GM12891 (cell line): Measurements from ENCODE around the gene SLC17A4.

Experiments
- POLR2A ChIP-seq: IDR thresholded peaks from 2 replicates; pipeline ENCODE4 v1.6.1; 2011; ENCODE audit warnings: low read depth, low read length, control low read depth
- POLR2AphosphoS5 ChIP-seq: IDR thresholded peaks from 2 replicates; pipeline ENCODE4 v1.6.1; 2011; ENCODE audit warnings: low read depth, low read length, control low read depth
- POU2F2 ChIP-seq: IDR thresholded peaks from 2 replicates; pipeline ENCODE4 v1.6.1; 2011; ENCODE audit warnings: low read depth, mild to moderate bottlenecking, control low read depth, low read length, moderate library complexity
- SPI1 ChIP-seq: IDR thresholded peaks from 2 replicates; pipeline ENCODE4 v1.6.1; 2011; ENCODE audit warnings: low read depth, low read length, control low read depth
- TAF1 ChIP-seq: IDR thresholded peaks from 2 replicates; pipeline ENCODE4 v1.6.1; 2011; ENCODE audit warnings: low read depth, low read length, control low read depth

DNA sequence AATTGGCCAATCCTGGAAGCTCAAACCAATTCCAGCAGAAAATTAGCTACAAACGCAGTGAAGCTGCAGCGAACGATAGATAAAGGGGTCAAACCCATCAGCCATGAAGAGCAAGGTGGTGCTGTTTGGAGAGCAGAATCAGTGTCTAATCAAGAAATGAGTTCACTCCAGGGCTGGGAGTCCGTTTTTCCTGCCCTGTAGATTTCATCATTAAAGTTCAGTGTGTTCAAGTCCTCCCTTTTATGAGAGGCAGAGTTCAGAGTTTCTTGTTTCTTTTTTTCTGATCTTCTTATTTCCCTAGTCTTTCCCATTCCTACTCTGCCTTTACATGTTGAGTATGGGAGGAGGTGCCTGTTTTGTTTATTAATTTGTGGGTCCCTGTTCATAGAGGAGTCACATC, 46.9 kb downstream of the SLC17A4 start:
- TF ChIP-seq POLR2AphosphoS5 = no peak
- TF ChIP-seq POLR2A = no peak
- no peak for TF ChIP-seq SPI1
- TF ChIP-seq TAF1 = no peak
- no peak for TF ChIP-seq POU2F2
